Activated T-helper 17 cell treated with anti-CD3 and anti-CD28 coated beads, Interleukin-2, amount 50 U/mL, for 72 hours (primary cell): ENCODE results near the gene TACR3. TPM values are rescaled to one million over a fixed set of nuclear protein-coding genes. Genes with fewer than 3 reads are reported as not detected.
"Not testable (repeated sequence)": the region's sequence is repeated elsewhere in the genome, so short reads cannot be mapped to it uniquely, and the experiment has no call there.

Experiments used
- ATAC-seq: fragments of 150-1000 bp; cut with Tn5 transposase; replicated peaks from 2 replicates; pipeline ENCODE4 v1.10.0; 2021; ENCODE audit warnings: mild to moderate bottlenecking, moderate library complexity
- H3K27ac Mint-ChIP-seq: one replicate; pipeline ENCODE4 v1.8.0; 2022; ENCODE audit warnings: mixed read lengths
- H3K27me3 Mint-ChIP-seq: one replicate; pipeline ENCODE4 v1.8.0; 2022; ENCODE audit warnings: mixed read lengths
- H3K36me3 Mint-ChIP-seq: one replicate; pipeline ENCODE4 v1.8.0; 2022; ENCODE audit warnings: low read depth, mild to moderate bottlenecking, mixed read lengths
- H3K4me1 Mint-ChIP-seq: one replicate; pipeline ENCODE4 v1.8.0; 2022; ENCODE audit warnings: mixed read lengths
- H3K4me3 Mint-ChIP-seq: one replicate; pipeline ENCODE4 v1.8.0; 2022; ENCODE audit warnings: mild to moderate bottlenecking, mixed read lengths
- H3K9me3 Mint-ChIP-seq: one replicate; pipeline ENCODE4 v1.8.0; 2022; ENCODE audit warnings: mixed read lengths
- total RNA-seq, 2 donors: library from RNA; stranded (reverse); gene quantifications; one replicate each; pipeline ENCODE4 v1.2.3, GENCODE V29; 2022

The TACR3 gene
- not detected for total RNA-seq

GRCh38 chr4:103719830-103720207, at the start of gene TACR3:
Gene TACR3 (minus strand): TSS chr4:103719985. CDS start chr4:103719675, 310 bp downstream.
- peaks cover 6% of the 10 kb centered on the region for H3K27me3 Mint-ChIP-seq
- no peak within 1 kb of the TSS for H3K4me3 Mint-ChIP-seq
- no peaks in the 10 kb centered on the region for H3K9me3 Mint-ChIP-seq
- no peaks in the 10 kb centered on the region for H3K4me1 Mint-ChIP-seq
- no peak within 1 kb of the TSS for H3K27ac Mint-ChIP-seq
- H3K36me3 Mint-ChIP-seq, result no peaks in the 10 kb centered on the region
- no peak for ATAC-seq

- no peak overlapping the region for H3K27ac Mint-ChIP-seq
- ATAC-seq, result no peak
- no peaks in the 10 kb centered on the region for H3K4me1 Mint-ChIP-seq
- H3K4me3 Mint-ChIP-seq, result no peak overlapping the region
- no peaks in the 10 kb centered on the region for H3K9me3 Mint-ChIP-seq
- H3K36me3 Mint-ChIP-seq, result no peaks in the 10 kb centered on the region
- H3K27me3 Mint-ChIP-seq, result no peaks in the 10 kb centered on the region
Measured at GRCh38 chr4:103757631-103758030, 37.8 kb upstream of the TACR3 start.

- H3K27me3 Mint-ChIP-seq, result no peaks in the 10 kb centered on the region
- H3K9me3 Mint-ChIP-seq, result no peaks in the 10 kb centered on the region
- no peaks in the 10 kb centered on the region for H3K4me1 Mint-ChIP-seq
- no peak overlapping the region for H3K27ac Mint-ChIP-seq
- no peak overlapping the region for H3K4me3 Mint-ChIP-seq
- H3K36me3 Mint-ChIP-seq, result no peaks in the 10 kb centered on the region
- ATAC-seq, result no peak
Measured at GRCh38 chr4:103756741-103757140, 37.0 kb upstream of the TACR3 start.

GRCh38 chr4:103754844-103755243, 35.1 kb upstream of the TACR3 start:
- no peak overlapping the region for H3K4me3 Mint-ChIP-seq
- no peaks in the 10 kb centered on the region for H3K36me3 Mint-ChIP-seq
- no peaks in the 10 kb centered on the region for H3K9me3 Mint-ChIP-seq
- H3K27ac Mint-ChIP-seq, result no peak overlapping the region
- ATAC-seq, result no peak
- no peaks in the 10 kb centered on the region for H3K27me3 Mint-ChIP-seq
- H3K4me1 Mint-ChIP-seq, result no peaks in the 10 kb centered on the region

GRCh38 chr4:103753868-103754653, 34.3 kb upstream of the TACR3 start:
- Mint-ChIP-seq H3K36me3 (no peaks in the 10 kb centered on the region), H3K4me1 (no peaks in the 10 kb centered on the region), H3K4me3 (no peak overlapping the region), H3K9me3 (no peaks in the 10 kb centered on the region), H3K27ac (no peak overlapping the region), H3K27me3 (no peaks in the 10 kb centered on the region)
- no peak for ATAC-seq

- H3K27ac Mint-ChIP-seq, H3K27me3 Mint-ChIP-seq, H3K36me3 Mint-ChIP-seq, H3K4me1 Mint-ChIP-seq, H3K9me3 Mint-ChIP-seq, H3K4me3 Mint-ChIP-seq, ATAC-seq: not testable (repeated sequence)
Measured at GRCh38 chr4:103723150-103723549, 3.4 kb upstream of the TACR3 start.

GRCh38 chr4:103721251-103721650, 1.5 kb upstream of the TACR3 start:
- H3K27ac Mint-ChIP-seq, result no peak overlapping the region
- no peaks in the 10 kb centered on the region for H3K4me1 Mint-ChIP-seq
- no peak for ATAC-seq
- peaks cover 6% of the 10 kb centered on the region for H3K27me3 Mint-ChIP-seq
- H3K9me3 Mint-ChIP-seq, result no peaks in the 10 kb centered on the region
- no peaks in the 10 kb centered on the region for H3K36me3 Mint-ChIP-seq
- H3K4me3 Mint-ChIP-seq, result no peak overlapping the region

- Mint-ChIP-seq H3K4me1 (no peaks in the 10 kb centered on the region), H3K27ac (no peak overlapping the region), H3K9me3 (no peaks in the 10 kb centered on the region), H3K36me3 (no peaks in the 10 kb centered on the region), H3K27me3 (peaks cover 6% of the 10 kb centered on the region), H3K4me3 (no peak overlapping the region)
- no peak for ATAC-seq
Measured at GRCh38 chr4:103720661-103721060, 876 bp upstream of the TACR3 start.

GRCh38 chr4:103719105-103719829, 518 bp downstream of the TACR3 start:
- no peak for ATAC-seq
- Mint-ChIP-seq H3K27me3 (peaks cover 6% of the 10 kb centered on the region), H3K36me3 (no peaks in the 10 kb centered on the region)

GRCh38 chr4:103692615-103693014, 27.2 kb downstream of the TACR3 start:
- no peaks in the 10 kb centered on the region for H3K4me1 Mint-ChIP-seq
- no peaks in the 10 kb centered on the region for H3K27me3 Mint-ChIP-seq
- ATAC-seq, result no peak
- peaks cover 7% of the 10 kb centered on the region for H3K9me3 Mint-ChIP-seq
- H3K27ac Mint-ChIP-seq, result no peak overlapping the region
- H3K36me3 Mint-ChIP-seq, result no peaks in the 10 kb centered on the region
- H3K4me3 Mint-ChIP-seq, result no peak overlapping the region

More at GRCh38 chr4:103719105-103719829, 518 bp downstream of the TACR3 start:
- H3K27ac Mint-ChIP-seq, result no peak overlapping the region
- H3K4me3 Mint-ChIP-seq, result no peak overlapping the region
- H3K4me1 Mint-ChIP-seq, result no peaks in the 10 kb centered on the region
- H3K9me3 Mint-ChIP-seq, result no peaks in the 10 kb centered on the region

GRCh38 chr4:103673983-103674382, 45.8 kb downstream of the TACR3 start:
- H3K27ac Mint-ChIP-seq, result no peak overlapping the region

GRCh38 chr4:103666764-103667163, 53.0 kb downstream of the TACR3 start:
- not testable (repeated sequence) for H3K9me3 Mint-ChIP-seq, ATAC-seq, H3K27ac Mint-ChIP-seq

More at GRCh38 chr4:103673983-103674382, 45.8 kb downstream of the TACR3 start:
- no peaks in the 10 kb centered on the region for H3K27me3 Mint-ChIP-seq
- ATAC-seq, result no peak
- H3K4me1 Mint-ChIP-seq, result no peaks in the 10 kb centered on the region
- no peak overlapping the region for H3K4me3 Mint-ChIP-seq
- H3K9me3 Mint-ChIP-seq, result peaks cover 4% of the 10 kb centered on the region
- H3K36me3 Mint-ChIP-seq, result no peaks in the 10 kb centered on the region

GRCh38 chr4:103664436-103665075, 55.2 kb downstream of the TACR3 start:
- no peak overlapping the region for H3K27ac Mint-ChIP-seq
- H3K36me3 Mint-ChIP-seq, result no peaks in the 10 kb centered on the region
- H3K9me3 Mint-ChIP-seq, result peaks cover 7% of the 10 kb centered on the region
- H3K4me1 Mint-ChIP-seq, result no peaks in the 10 kb centered on the region
- no peak for ATAC-seq
- H3K4me3 Mint-ChIP-seq, result no peak overlapping the region
- no peaks in the 10 kb centered on the region for H3K27me3 Mint-ChIP-seq

More at GRCh38 chr4:103666764-103667163, 53.0 kb downstream of the TACR3 start:
- H3K36me3 Mint-ChIP-seq, H3K27me3 Mint-ChIP-seq, H3K4me3 Mint-ChIP-seq, H3K4me1 Mint-ChIP-seq: not testable (repeated sequence)

- ATAC-seq, result no peak
- Mint-ChIP-seq H3K4me1 (no peaks in the 10 kb centered on the region), H3K27ac (no peak overlapping the region), H3K9me3 (peaks cover 10% of the 10 kb centered on the region), H3K36me3 (no peaks in the 10 kb centered on the region), H3K27me3 (no peaks in the 10 kb centered on the region), H3K4me3 (no peak overlapping the region)
Measured at GRCh38 chr4:103648541-103648940, 71.2 kb downstream of the TACR3 start.

GRCh38 chr4:103645991-103646390, 73.8 kb downstream of the TACR3 start:
- ATAC-seq, result no peak
- Mint-ChIP-seq H3K4me3 (no peak overlapping the region), H3K36me3 (no peaks in the 10 kb centered on the region), H3K4me1 (no peaks in the 10 kb centered on the region), H3K9me3 (peaks cover 3% of the 10 kb centered on the region), H3K27me3 (no peaks in the 10 kb centered on the region), H3K27ac (no peak overlapping the region)
